ENCODE measurements around the gene ODF2.

Gene ODF2

GRCh38 chr9:128482186-128482585 lies 26.4 kb downstream of the ODF2 start:
- no peak for DNase-seq (ENCODE audit: low read depth)
- TF ChIP-seq CTCF (IDR thresholded peaks at IDR 0.05; ENCODE audit: insufficient read depth, low read depth, low read length, missing control alignments): no peak
- H3K4me3 ChIP-seq (ENCODE audit: low read length): no peak overlapping the region

- no peak overlapping the region for H3K4me3 ChIP-seq (ENCODE audit: low read length)
- DNase-seq (ENCODE audit: low read depth): no peak
- TF ChIP-seq CTCF (IDR thresholded peaks at IDR 0.05; ENCODE audit: insufficient read depth, low read depth, low read length, missing control alignments): no peak
Measured at GRCh38 chr9:128484686-128485413, 29.0 kb downstream of the ODF2 start.

- DNase-seq (ENCODE audit: low read depth): no peak
- H3K4me3 ChIP-seq (ENCODE audit: low read length): no peak overlapping the region
- no peak for TF ChIP-seq CTCF (IDR thresholded peaks at IDR 0.05; ENCODE audit: insufficient read depth, low read depth, low read length, missing control alignments)
Measured at GRCh38 chr9:128485414-128485855, 29.6 kb downstream of the ODF2 start.

GRCh38 chr9:128486201-128486600 lies 30.4 kb downstream of the ODF2 start:
- no peak for DNase-seq (ENCODE audit: low read depth)
- no peak for TF ChIP-seq CTCF (IDR thresholded peaks at IDR 0.05; ENCODE audit: insufficient read depth, low read depth, low read length, missing control alignments)
- no peak overlapping the region for H3K4me3 ChIP-seq (ENCODE audit: low read length)

- no peak for TF ChIP-seq CTCF (IDR thresholded peaks at IDR 0.05; ENCODE audit: insufficient read depth, low read depth, low read length, missing control alignments)
- DNase-seq (ENCODE audit: low read depth): no peak
- no peak overlapping the region for H3K4me3 ChIP-seq (ENCODE audit: low read length)
Measured at GRCh38 chr9:128493424-128493823, 37.6 kb downstream of the ODF2 start.

GRCh38 chr9:128494108-128494745 lies 38.4 kb downstream of the ODF2 start:
- H3K4me3 ChIP-seq (ENCODE audit: low read length): no peak overlapping the region
- no peak for TF ChIP-seq CTCF (IDR thresholded peaks at IDR 0.05; ENCODE audit: insufficient read depth, low read depth, low read length, missing control alignments)
- DNase-seq (ENCODE audit: low read depth): no peak
